ENCODE results near the gene POLL. TPM values are rescaled to one million over a fixed set of nuclear protein-coding genes. Genes with fewer than 3 reads are reported as not detected.

The POLL gene
- total RNA-seq, 4 donors from 2014 or later: 23.2 to 27.2 (median 26.0) TPM

DNA sequence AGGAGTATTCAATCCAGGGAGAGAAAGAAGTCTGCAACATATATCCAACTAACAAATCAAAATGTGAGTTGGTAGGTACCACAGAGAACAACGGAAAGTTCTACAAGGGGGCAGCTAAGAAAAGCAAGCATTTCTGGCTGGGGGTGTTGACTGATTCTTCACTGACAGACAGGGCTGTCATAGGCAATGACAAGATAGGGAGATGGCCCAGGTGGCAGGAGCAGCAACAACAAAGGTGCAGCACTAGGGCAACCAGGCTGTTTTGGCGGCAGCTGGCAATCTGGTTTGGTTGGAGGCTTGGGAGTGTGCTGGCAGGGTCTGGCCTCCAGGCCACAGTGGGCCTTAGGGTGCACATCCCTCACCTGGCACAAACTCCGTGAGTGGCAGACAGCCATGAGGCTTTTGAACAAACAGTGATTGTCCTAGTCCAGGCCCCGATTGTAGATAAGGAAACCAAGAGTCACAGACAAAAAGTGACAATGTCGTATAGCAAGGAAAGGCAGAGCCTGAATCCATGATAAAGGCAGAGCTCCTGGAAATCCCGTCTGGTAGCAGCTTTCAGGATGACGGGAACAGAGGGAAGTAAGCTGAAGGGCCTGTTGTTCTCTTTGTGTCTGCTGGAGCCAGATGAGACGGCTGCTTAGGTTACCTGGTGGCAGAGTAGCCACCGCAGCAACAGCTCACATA, 28.5 kb upstream of the POLL start:
- no peaks in the 10 kb centered on the region for H3K9me3 ChIP-seq
- peaks cover 0 to 10% (median 0%) of the 10 kb centered on the region in 4 donors for H3K4me1 ChIP-seq
- 87% methylated on average over 9 of the region's 9 CpGs for WGBS
- intact Hi-C loops (cut with DNase I): no loop called here
- DNase-seq (ENCODE audit: extremely low spot score): no peak
- TF ChIP-seq POLR2A (IDR thresholded peaks at IDR 0.05; ENCODE audit: low read depth): no peak
- TF ChIP-seq EP300 (IDR thresholded peaks at IDR 0.05): no peak
- TF ChIP-seq, protein P1, sequence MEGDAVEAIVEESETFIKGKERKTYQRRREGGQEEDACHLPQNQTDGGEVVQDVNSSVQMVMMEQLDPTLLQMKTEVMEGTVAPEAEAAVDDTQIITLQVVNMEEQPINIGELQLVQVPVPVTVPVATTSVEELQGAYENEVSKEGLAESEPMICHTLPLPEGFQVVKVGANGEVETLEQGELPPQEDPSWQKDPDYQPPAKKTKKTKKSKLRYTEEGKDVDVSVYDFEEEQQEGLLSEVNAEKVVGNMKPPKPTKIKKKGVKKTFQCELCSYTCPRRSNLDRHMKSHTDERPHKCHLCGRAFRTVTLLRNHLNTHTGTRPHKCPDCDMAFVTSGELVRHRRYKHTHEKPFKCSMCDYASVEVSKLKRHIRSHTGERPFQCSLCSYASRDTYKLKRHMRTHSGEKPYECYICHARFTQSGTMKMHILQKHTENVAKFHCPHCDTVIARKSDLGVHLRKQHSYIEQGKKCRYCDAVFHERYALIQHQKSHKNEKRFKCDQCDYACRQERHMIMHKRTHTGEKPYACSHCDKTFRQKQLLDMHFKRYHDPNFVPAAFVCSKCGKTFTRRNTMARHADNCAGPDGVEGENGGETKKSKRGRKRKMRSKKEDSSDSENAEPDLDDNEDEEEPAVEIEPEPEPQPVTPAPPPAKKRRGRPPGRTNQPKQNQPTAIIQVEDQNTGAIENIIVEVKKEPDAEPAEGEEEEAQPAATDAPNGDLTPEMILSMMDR (IDR thresholded peaks at IDR 0.05): no peak
- no peak for TF ChIP-seq POLR2AphosphoS5 (IDR thresholded peaks at IDR 0.05)
- H3K27me3 ChIP-seq: no peaks in the 10 kb centered on the region
- no peak overlapping the region for H3K27ac ChIP-seq (replicated peaks in 1 of 4)
- H3K4me3 ChIP-seq: no peak overlapping the region
- H3K36me3 ChIP-seq: peaks cover 12 to 85% (median 49%) of the 10 kb centered on the region in 4 donors

DNA sequence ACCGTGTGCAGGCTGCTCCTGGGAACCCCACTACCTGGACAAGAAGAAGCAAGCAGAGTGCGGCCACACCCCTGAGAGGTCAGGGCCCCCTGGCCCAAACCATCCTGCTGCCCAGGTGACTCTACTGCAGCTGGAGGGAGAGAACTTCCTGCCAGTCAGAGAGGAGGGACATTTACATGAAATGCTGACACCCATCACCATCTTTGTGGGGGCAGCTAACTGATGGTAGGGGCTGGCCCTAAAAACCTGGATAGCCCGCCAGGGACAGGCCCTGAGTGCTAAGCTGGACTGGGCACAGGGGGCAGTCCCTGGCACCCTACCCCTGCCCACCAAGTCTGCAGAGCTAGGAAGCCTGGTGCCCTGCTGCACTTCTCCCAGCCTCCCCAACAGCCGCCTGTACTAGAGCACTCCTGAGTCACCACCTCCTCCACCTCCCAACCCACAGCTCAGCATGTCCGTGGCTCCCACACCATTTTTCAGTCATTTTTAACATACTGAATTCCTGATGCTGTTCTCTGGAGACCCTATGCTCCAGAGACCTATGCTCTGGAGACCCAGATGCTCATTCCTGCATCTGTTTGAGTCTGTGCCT, 27.6 kb upstream of the POLL start:
- peaks cover 0 to 10% (median 1%) of the 10 kb centered on the region in 4 donors for H3K4me1 ChIP-seq
- H3K27me3 ChIP-seq: no peaks in the 10 kb centered on the region
- WGBS: 63% methylated on average over 3 of the region's 5 CpGs
- TF ChIP-seq, protein P1 (IDR thresholded peaks at IDR 0.05): no peak
- TF ChIP-seq POLR2AphosphoS5 (IDR thresholded peaks at IDR 0.05) (no peak), POLR2A (IDR thresholded peaks at IDR 0.05; ENCODE audit: low read depth) (no peak), EP300 (IDR thresholded peaks at IDR 0.05) (no peak)
- intact Hi-C loops (cut with DNase I): no loop called here
- no peak overlapping the region for H3K4me3 ChIP-seq
- H3K36me3 ChIP-seq: peaks cover 16 to 86% (median 50%) of the 10 kb centered on the region in 4 donors
- H3K9me3 ChIP-seq: no peaks in the 10 kb centered on the region
- no peak for DNase-seq (ENCODE audit: extremely low spot score)
- no peak overlapping the region for H3K27ac ChIP-seq (replicated peaks in 1 of 4)

DNA sequence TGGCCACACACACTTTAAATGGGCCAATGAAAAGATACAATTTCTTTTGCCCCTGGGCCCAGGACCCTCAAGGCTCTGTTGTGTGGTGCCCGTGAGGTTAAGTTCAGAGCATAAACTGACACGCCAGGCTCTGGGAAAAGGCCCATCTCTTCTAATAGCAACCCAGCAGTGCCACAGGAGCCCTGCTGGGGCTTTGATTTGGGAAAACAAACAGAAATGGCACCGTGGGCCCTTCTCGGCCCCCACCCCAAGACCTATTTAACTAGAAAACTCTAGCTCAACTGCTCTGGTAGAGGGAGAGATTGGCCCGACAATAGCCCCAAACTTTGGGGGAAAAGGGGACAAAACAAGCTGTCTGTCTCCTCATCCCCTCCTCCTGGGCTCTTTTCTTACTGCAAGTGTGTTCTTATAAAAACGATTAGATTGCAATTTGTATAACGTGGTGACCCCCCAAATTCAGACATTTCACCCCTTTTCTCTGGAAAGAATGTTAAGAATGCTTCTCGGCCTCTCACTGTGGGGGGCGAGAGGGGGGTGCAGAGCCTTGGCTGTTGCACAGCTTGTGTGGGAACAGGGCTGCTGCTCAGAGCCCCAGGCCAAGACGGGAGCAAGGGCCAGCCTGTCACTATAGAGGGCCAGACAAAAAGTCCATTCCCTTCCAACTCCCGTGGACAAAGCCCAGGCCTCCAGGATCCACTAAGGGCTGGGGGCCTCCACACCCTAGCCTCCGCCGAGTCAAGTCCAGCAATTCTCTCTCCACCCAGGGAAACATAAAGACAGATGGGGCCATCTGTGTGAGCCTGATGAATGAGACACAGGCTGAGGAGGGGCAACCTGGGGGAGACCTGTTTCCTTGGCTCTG, 26.8 kb upstream of the POLL start:
- intact Hi-C loops (cut with DNase I): no loop called here
- WGBS: 67% methylated on average over 10 of the region's 13 CpGs
- H3K27ac ChIP-seq (replicated peaks in 1 of 4): no peak overlapping the region

DNA sequence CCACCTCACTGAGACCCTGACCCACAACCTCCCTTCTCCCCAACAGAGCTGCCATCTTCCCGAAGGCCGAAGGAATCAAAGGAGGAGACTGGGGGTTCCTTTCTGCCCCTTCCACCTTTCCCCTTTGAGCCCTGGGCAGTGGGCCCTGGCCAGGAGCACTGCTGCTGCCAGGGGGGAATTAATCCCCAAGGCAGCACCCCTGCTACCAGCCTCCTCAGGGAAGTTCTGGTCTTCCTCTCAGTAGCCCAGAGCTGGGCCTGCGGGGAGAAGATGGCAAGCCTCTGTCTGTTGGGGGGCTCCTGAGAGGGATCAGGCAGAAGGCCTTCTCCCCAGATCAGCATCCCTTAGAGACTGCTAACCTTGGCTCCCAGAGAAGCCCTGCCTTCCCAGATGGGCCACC, 25.6 kb upstream of the POLL start:
- H3K9me3 ChIP-seq: no peaks in the 10 kb centered on the region
- peaks cover 29 to 86% (median 57%) of the 10 kb centered on the region in 4 donors for H3K36me3 ChIP-seq
- intact Hi-C loops (cut with DNase I): no loop called here
- no peak overlapping the region for H3K4me3 ChIP-seq
- no peaks in the 10 kb centered on the region for H3K27me3 ChIP-seq
- peaks cover 0 to 10% (median 1%) of the 10 kb centered on the region in 4 donors for H3K4me1 ChIP-seq
- WGBS: 100% methylated on average over 2 of the region's 3 CpGs
- H3K27ac ChIP-seq (replicated peaks in 1 of 4): no peak overlapping the region
- no peak for DNase-seq (ENCODE audit: extremely low spot score)
- TF ChIP-seq, protein P1 (IDR thresholded peaks at IDR 0.05): no peak

More for the DNA sequence above, 26.8 kb upstream of the POLL start:
- H3K9me3 ChIP-seq: no peaks in the 10 kb centered on the region
- peaks cover 21 to 86% (median 50%) of the 10 kb centered on the region in 4 donors for H3K36me3 ChIP-seq
- no peaks in the 10 kb centered on the region for H3K27me3 ChIP-seq
- H3K4me3 ChIP-seq: no peak overlapping the region
- TF ChIP-seq POLR2A (IDR thresholded peaks at IDR 0.05; ENCODE audit: low read depth) (no peak), EP300 (IDR thresholded peaks at IDR 0.05) (no peak), POLR2AphosphoS5 (IDR thresholded peaks at IDR 0.05) (no peak)
- TF ChIP-seq, protein P1 (IDR thresholded peaks at IDR 0.05): no peak
- peaks cover 0 to 10% (median 1%) of the 10 kb centered on the region in 4 donors for H3K4me1 ChIP-seq
- no peak for DNase-seq (ENCODE audit: extremely low spot score)
